ENCODE measurements around the gene FRMD8.

- TF ChIP-seq CTCF (IDR thresholded peaks at IDR 0.05) (no peak), POLR2A (IDR thresholded peaks at IDR 0.05) (no peak)
Measured at GRCh38 chr11:65390099-65390941, 3.9 kb downstream of the FRMD8 start.
